HEK293 (cell line): ENCODE measurements around the gene SPATS1.

ENCODE experiments used
- CTCF ChIA-PET: fragments of 350-600 bp; formaldehyde crosslinking; extraction: SDS; loops from one replicate; lab custom pipeline; 2021; ENCODE audit warnings: antibody characterized with exemption; lab: Yijun Ruan, JAX
- POLR2A ChIA-PET: fragments of 300-600 bp; formaldehyde crosslinking; extraction: SDS; loops from one replicate; lab custom pipeline; 2020; ENCODE audit warnings: antibody characterized with exemption, inconsistent platforms; lab: Yijun Ruan, JAX
- H3K27ac ChIP-seq: fragments of 200-500 bp; sonication (Bioruptor generic); 2 replicates; pipeline ENCODE4 v1.5.1; 2014; ENCODE audit warnings: low read depth, low read length, control low read depth, inconsistent platforms; ENCODE audit errors: extremely low read depth
- H3K36me3 ChIP-seq, 2 experiments: fragments of 200-500 bp in 1 of 2; sonication (Bioruptor generic) in 1 of 2; 1 replicate in 1 of 2; 2 replicates in 1 of 2; pipeline ENCODE4 v1.5.1; 2014 to 2017; ENCODE audit warnings: inconsistent platforms in 2 of 2, low read length in 2 of 2; ENCODE audit not compliant: control insufficient read depth in 2 of 2, insufficient read depth in 1 of 2
- H3K4me1 ChIP-seq: fragments of 200-500 bp; sonication (Bioruptor generic); 2 replicates; pipeline ENCODE4 v1.5.1; 2014; ENCODE audit warnings: mild to moderate bottlenecking, low read length, inconsistent platforms; ENCODE audit not compliant: control insufficient read depth, insufficient read depth
- H3K4me3 ChIP-seq: 2 replicates; pipeline ENCODE4 v1.5.1; 2011; ENCODE audit warnings: low read depth, mild to moderate bottlenecking, control low read depth, low read length, moderate library complexity
- H3K9me3 ChIP-seq: fragments of 200-500 bp; sonication (Bioruptor generic); 2 replicates; pipeline ENCODE4 v1.5.1; 2014; ENCODE audit warnings: low read depth, low read length, inconsistent platforms; ENCODE audit not compliant: control insufficient read depth, insufficient read depth
- AEBP2 ChIP-seq: fragments of 450-650 bp; formaldehyde crosslinking; IDR thresholded peaks from 2 replicates; pipeline ENCODE4 v1.5.1; 2016; ENCODE audit warnings: missing biosample characterization, missing genetic modification characterization, borderline replicate concordance
- KLF8 ChIP-seq: fragments of 450-650 bp; formaldehyde crosslinking; IDR thresholded peaks from 2 replicates; pipeline ENCODE4 v1.5.1; 2016; ENCODE audit warnings: missing biosample characterization, missing genetic modification characterization
- OSR2 ChIP-seq: fragments of 450-650 bp; formaldehyde crosslinking; IDR thresholded peaks from 2 replicates; pipeline ENCODE4 v1.5.1; 2016; ENCODE audit warnings: missing biosample characterization, missing genetic modification characterization
- SALL2 ChIP-seq: fragments of 450-650 bp; formaldehyde crosslinking; IDR thresholded peaks from 2 replicates; pipeline ENCODE4 v1.5.0; 2017; ENCODE audit warnings: missing biosample characterization, mild to moderate bottlenecking, missing genetic modification characterization, borderline replicate concordance
- ZBTB21 ChIP-seq: fragments of 450-650 bp; formaldehyde crosslinking; IDR thresholded peaks from 2 replicates; pipeline ENCODE4 v1.5.1; 2017; ENCODE audit warnings: missing biosample characterization, missing genetic modification characterization
- ZBTB6 ChIP-seq: fragments of 450-650 bp; formaldehyde crosslinking; IDR thresholded peaks from 2 replicates; pipeline ENCODE4 v1.5.1; 2017; ENCODE audit warnings: missing biosample characterization, missing genetic modification characterization
- ZNF121 ChIP-seq: fragments of 450-650 bp; formaldehyde crosslinking; IDR thresholded peaks from 2 replicates; pipeline ENCODE4 v1.5.1; 2016; ENCODE audit warnings: missing biosample characterization, missing genetic modification characterization
- ZNF19 ChIP-seq: fragments of 450-650 bp; formaldehyde crosslinking; IDR thresholded peaks from 2 replicates; pipeline ENCODE4; 2016; ENCODE audit warnings: missing biosample characterization, missing genetic modification characterization, low read depth
- ZNF266 ChIP-seq: fragments of 450-650 bp; formaldehyde crosslinking; IDR thresholded peaks from 2 replicates; pipeline ENCODE4 v1.5.1; 2016; ENCODE audit warnings: missing biosample characterization, missing genetic modification characterization, low read depth
- ZNF391 ChIP-seq: fragments of 450-650 bp; formaldehyde crosslinking; IDR thresholded peaks from 2 replicates; pipeline ENCODE4 v1.5.1; 2016; ENCODE audit warnings: low read depth, missing biosample characterization, missing genetic modification characterization, borderline replicate concordance
- ZNF416 ChIP-seq: fragments of 450-650 bp; formaldehyde crosslinking; IDR thresholded peaks from 2 replicates; pipeline ENCODE4 v1.5.1; 2016; ENCODE audit warnings: missing biosample characterization, missing genetic modification characterization
- ZNF585B ChIP-seq: fragments of 450-650 bp; formaldehyde crosslinking; IDR thresholded peaks from 2 replicates; pipeline ENCODE4 v1.5.1; 2016; ENCODE audit warnings: missing biosample characterization, missing genetic modification characterization
- ZNF629 ChIP-seq: fragments of 450-650 bp; formaldehyde crosslinking; IDR thresholded peaks from 2 replicates; pipeline ENCODE4 v1.5.1; 2017; ENCODE audit warnings: missing biosample characterization, missing genetic modification characterization
- ZNF645 ChIP-seq: fragments of 450-650 bp; formaldehyde crosslinking; IDR thresholded peaks from 2 replicates; pipeline ENCODE4; 2016; ENCODE audit warnings: missing biosample characterization, missing genetic modification characterization
- ZNF664 ChIP-seq: fragments of 450-650 bp; formaldehyde crosslinking; IDR thresholded peaks from 2 replicates; pipeline ENCODE4 v1.5.1; 2016; ENCODE audit warnings: missing biosample characterization, missing genetic modification characterization
- ZNF692 ChIP-seq: fragments of 450-650 bp; formaldehyde crosslinking; IDR thresholded peaks from 2 replicates; pipeline ENCODE4 v1.5.1; 2016; ENCODE audit warnings: missing biosample characterization, missing genetic modification characterization
- ZNF701 ChIP-seq: fragments of 450-650 bp; formaldehyde crosslinking; IDR thresholded peaks from 2 replicates; pipeline ENCODE4 v1.5.1; 2016; ENCODE audit warnings: missing biosample characterization, missing genetic modification characterization
- ZNF785 ChIP-seq: fragments of 450-650 bp; formaldehyde crosslinking; IDR thresholded peaks from 2 replicates; pipeline ENCODE4 v1.5.1; 2016; ENCODE audit warnings: missing biosample characterization, missing genetic modification characterization

SPATS1 gene

GRCh38 chr6:44305200-44305725, 37.2 kb upstream of the SPATS1 start:
- H3K4me1 ChIP-seq: no peaks in the 10 kb centered on the region
- H3K9me3 ChIP-seq: no peaks in the 10 kb centered on the region
- no peak overlapping the region for H3K27ac ChIP-seq
- H3K4me3 ChIP-seq: no peak overlapping the region
- POLR2A ChIA-PET: interaction anchor here (0.6 to 3.5 kb wide), 12 partner anchors 7 to 209 kb away, joined by 3 to 20 read pairs (median 4); partner anchors contain the start of genes AARS2, CDC5L and HSP90AB1
- TF ChIP-seq ZNF121 (no peak), ZNF585B (tag by site-specific recombination) (no peak), ZNF664 (tag by site-specific recombination) (no peak), OSR2 (tag by site-specific recombination) (0 out of 2 replicates have a peak, but pooled peaks have one; percentile 9)
- peaks cover 25 to 99% of the 10 kb centered on the region in 2 experiments for H3K36me3 ChIP-seq
- CTCF ChIA-PET: interaction anchor here (0.5 to 7.1 kb wide), 25 partner anchors 7 to 205 kb away, joined by 3 to 117 read pairs (median 4); partner anchors contain the start of genes AARS2, SLC35B2 and TMEM151B

- H3K36me3 ChIP-seq: peaks cover 21 to 100% of the 10 kb centered on the region in 2 experiments
- POLR2A ChIA-PET: interaction anchor here (1.3 to 3.5 kb wide), 5 partner anchors 9 to 39 kb away, joined by 3 to 20 read pairs (median 9); no protein-coding TSS in a partner anchor
- H3K27ac ChIP-seq: no peak overlapping the region
- no peaks in the 10 kb centered on the region for H3K4me1 ChIP-seq
- TF ChIP-seq ZNF266 (tag by site-specific recombination): no peak
- no peak for TF ChIP-seq ZBTB6 (tag by site-specific recombination)
- TF ChIP-seq ZBTB21 (tag by site-specific recombination): no peak
- TF ChIP-seq ZNF785 (tag by site-specific recombination): no peak
- TF ChIP-seq AEBP2 (tag by site-specific recombination): no peak
- no peak overlapping the region for H3K4me3 ChIP-seq
- no peaks in the 10 kb centered on the region for H3K9me3 ChIP-seq
- CTCF ChIA-PET: interaction anchor here (1.5 to 7.1 kb wide), 5 partner anchors 11 to 52 kb away, joined by 3 to 117 read pairs (median 24); partner anchors contain the start of gene TMEM151B
Observed at GRCh38 chr6:44306710-44307109, 35.7 kb upstream of the SPATS1 start.

GRCh38 chr6:44307217-44307616, 35.2 kb upstream of the SPATS1 start:
- Histone ChIP-seq H3K4me1 (peaks cover 3% of the 10 kb centered on the region; the same call in 1 of the 2 replicates), H3K27ac (no peak overlapping the region), H3K9me3 (no peaks in the 10 kb centered on the region)
- CTCF ChIA-PET: interaction anchor here (1.5 to 8.8 kb wide), 5 partner anchors 12 to 39 kb away, joined by 3 to 117 read pairs (median 30); partner anchors contain the start of gene TMEM151B
- TF ChIP-seq ZNF701 (tag by site-specific recombination) (no peak), ZNF19 (tag by site-specific recombination) (no peak), ZNF391 (tag by site-specific recombination) (no peak), ZNF416 (tag by site-specific recombination) (no peak), ZNF692 (tag by site-specific recombination) (no peak), KLF8 (tag by site-specific recombination) (no peak), ZNF645 (tag by site-specific recombination) (no peak), SALL2 (tag by site-specific recombination) (no peak), ZNF629 (no peak)
- TF ChIP-seq, all 188 proteins: peak for 0
- Histone ChIP-seq H3K36me3 (peaks cover 21 to 100% of the 10 kb centered on the region in 2 experiments), H3K4me3 (no peak overlapping the region)
- POLR2A ChIA-PET: interaction anchor here (0.5 to 3.5 kb wide), 4 partner anchors 9 to 100 kb away, joined by 3 to 20 read pairs (median 6); no protein-coding TSS in a partner anchor
